ENCODE results near the gene KLHL13.

Gene KLHL13

DNA sequence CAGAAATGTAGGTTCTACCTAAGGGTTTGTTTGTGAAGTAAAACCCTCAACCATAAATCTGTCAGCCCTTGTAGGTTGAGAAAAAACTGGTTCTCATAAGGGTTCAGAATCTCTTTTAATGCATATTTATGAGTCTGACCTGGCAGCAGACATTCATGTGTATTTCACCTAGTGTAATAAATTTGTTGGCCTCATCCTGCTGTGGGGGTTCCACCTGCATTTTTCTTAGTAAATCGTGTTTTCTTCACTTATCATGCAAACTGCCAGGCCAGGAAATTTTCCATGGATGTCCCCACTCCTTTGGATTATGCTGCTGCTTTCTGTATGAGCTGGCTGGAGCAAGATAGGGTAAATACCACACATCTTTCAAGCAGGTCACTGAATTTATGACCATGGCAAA, 42.4 kb downstream of the KLHL13 start:
- TF ChIP-seq, protein P1, sequence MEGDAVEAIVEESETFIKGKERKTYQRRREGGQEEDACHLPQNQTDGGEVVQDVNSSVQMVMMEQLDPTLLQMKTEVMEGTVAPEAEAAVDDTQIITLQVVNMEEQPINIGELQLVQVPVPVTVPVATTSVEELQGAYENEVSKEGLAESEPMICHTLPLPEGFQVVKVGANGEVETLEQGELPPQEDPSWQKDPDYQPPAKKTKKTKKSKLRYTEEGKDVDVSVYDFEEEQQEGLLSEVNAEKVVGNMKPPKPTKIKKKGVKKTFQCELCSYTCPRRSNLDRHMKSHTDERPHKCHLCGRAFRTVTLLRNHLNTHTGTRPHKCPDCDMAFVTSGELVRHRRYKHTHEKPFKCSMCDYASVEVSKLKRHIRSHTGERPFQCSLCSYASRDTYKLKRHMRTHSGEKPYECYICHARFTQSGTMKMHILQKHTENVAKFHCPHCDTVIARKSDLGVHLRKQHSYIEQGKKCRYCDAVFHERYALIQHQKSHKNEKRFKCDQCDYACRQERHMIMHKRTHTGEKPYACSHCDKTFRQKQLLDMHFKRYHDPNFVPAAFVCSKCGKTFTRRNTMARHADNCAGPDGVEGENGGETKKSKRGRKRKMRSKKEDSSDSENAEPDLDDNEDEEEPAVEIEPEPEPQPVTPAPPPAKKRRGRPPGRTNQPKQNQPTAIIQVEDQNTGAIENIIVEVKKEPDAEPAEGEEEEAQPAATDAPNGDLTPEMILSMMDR (IDR thresholded peaks at IDR 0.05; ENCODE audit: insufficient read depth, low read depth, low read length, missing control alignments) = no peak
- DNase-seq (ENCODE audit: low read depth) = no peak
- no peak overlapping the region for H3K4me3 ChIP-seq (ENCODE audit: low read depth, low read length)

DNA sequence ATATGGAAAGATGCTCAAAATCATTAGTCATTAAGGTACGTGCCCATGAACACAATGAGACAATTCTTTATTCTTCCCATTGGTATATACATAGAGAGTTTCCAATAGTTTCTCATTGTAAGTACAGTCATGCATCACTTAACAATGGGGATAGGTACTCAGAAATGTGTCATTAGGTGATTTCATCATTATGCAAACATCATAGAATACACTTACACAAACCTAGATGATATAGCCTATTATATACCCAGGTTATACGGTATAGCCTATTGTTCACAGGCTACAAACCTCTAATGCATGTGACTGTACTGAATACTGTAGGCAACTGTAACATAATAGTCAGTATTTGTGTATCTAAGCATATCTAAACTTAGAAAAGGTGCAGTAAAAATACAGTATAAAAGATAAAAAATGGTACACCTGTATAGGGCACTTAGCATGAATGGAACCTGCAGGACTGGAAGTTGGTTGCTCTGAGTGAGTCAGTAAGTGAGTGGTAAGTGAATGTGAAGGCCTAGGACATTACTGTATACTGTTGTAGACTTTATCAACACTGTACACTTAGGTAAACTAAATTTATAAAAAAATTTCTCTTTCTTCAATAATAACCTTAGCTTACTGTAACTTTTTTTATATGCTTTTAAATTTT, 49.6 kb downstream of the KLHL13 start:
- TF ChIP-seq, protein P1 (IDR thresholded peaks at IDR 0.05; ENCODE audit: insufficient read depth, low read depth, low read length, missing control alignments) = no peak
- no peak for DNase-seq (ENCODE audit: low read depth)
- no peak overlapping the region for H3K4me3 ChIP-seq (ENCODE audit: low read depth, low read length)

DNA sequence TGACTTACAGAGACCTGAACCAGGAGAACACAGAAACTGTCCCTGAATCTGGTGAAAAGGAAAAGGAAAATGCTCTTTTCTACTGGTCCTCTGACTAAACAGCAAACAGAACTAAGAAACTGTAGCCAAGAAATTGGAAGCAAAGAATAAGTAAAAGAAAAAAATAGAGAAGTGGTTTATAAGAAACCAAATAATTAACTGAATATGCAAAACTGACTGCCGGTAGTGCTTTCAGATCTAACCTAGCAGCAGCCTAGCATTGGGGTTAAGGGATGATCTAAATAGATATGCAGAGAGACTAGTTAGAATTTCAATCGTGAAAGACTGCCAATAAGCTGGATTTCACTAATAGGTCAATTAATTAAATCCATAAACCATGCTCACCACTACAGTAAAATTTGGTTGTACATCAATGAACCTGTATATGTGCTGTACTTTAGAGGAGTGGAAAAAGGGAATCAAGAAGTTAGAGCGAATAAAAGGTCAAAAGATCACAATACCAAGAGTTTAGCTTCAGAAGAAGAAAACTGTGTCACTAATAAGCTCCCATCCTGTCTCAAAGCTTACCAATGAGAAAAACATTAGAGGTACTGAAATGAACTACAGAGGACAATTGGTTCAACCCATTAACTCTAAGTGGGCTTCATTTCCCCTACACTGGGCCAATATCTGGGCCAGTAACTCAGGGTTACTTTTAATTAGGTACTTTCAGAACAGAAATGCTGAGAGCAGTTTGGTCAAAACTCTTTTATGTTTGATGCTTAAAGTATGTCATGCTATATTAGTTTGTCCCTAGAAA, 53.6 kb downstream of the KLHL13 start:
- no peak overlapping the region for H3K4me3 ChIP-seq (ENCODE audit: low read depth, low read length)
- DNase-seq (ENCODE audit: low read depth) = peak; percentile 47
- TF ChIP-seq, protein P1 (IDR thresholded peaks at IDR 0.05; ENCODE audit: insufficient read depth, low read depth, low read length, missing control alignments) = no peak

DNA sequence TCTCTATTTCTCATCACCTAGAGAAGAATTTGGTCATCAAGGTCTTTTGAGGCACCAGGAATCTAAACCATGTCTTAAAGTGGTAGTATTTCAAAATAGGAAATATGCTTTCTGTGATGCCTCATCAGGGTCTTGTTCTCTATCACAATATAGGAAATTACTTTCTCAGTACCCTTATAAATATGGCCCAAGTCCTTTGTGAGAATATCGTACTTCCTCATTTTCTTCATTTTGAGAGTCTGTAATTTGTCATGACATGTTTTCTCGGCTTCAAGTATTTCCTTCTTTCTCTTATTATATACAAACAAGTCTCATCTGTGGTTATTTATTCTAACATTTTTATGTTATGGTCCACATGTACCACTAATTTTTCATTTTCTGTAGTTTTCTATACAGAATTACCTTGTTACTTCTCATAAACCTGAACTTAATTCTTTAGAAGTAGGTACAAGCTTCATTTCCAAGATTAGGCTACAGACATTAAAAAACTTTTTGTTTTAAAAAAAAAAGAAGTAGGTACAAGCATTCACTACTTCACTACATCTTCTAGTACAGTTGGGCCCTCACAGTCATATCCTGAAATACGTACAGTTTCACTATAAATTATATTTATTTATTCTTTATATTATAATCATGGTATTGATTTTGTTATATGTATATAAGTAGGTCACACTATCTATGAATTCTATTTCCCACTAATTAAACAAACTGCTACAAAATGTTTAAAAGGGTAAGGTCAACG, 54.4 kb downstream of the KLHL13 start:
- no peak overlapping the region for H3K4me3 ChIP-seq (ENCODE audit: low read depth, low read length)
- TF ChIP-seq, protein P1 (IDR thresholded peaks at IDR 0.05; ENCODE audit: insufficient read depth, low read depth, low read length, missing control alignments) = no peak
- peak; percentile 23 for DNase-seq (ENCODE audit: low read depth)

DNA sequence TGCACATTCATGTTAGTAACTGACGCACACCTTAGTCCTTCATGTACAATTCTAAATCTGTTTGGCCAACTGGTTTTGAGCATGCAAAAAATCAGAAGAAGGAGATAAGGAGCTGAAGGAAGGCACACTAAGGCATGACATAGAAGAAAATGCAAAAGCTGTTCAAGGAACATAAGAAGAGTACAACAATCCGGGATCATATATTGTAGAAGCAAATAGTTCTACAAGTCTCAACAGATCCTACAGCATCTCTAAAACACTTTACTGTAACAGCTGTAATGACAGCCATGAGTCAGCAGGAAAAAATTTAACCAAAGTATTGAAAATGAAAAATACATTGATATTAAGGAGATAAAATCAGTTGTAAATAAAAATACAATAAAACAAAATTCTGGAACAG, 57.7 kb downstream of the KLHL13 start:
- no peak for DNase-seq (ENCODE audit: low read depth)
- H3K4me3 ChIP-seq (ENCODE audit: low read depth, low read length) = no peak overlapping the region
- TF ChIP-seq, protein P1 (IDR thresholded peaks at IDR 0.05; ENCODE audit: insufficient read depth, low read depth, low read length, missing control alignments) = no peak

DNA sequence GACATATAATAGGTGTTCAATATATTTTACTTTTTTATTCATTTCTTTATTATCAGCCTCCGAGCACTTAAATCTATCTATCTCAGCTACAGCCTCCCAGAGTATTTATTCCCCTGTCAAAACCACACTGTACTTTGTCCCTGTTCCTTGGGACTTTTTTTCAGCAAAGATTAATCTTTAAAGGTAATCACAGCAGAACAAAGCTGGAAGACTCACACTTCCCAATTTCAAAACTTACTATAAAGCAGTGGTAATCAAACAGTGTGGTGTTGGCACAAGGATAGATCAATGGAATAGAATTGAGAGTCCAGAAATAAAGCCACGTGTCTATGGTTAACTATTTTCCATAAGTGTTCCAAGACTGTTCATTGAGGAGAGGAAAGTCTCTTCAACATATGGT, 59.7 kb downstream of the KLHL13 start:
- no peak overlapping the region for H3K4me3 ChIP-seq (ENCODE audit: low read depth, low read length)
- TF ChIP-seq, protein P1 (IDR thresholded peaks at IDR 0.05; ENCODE audit: insufficient read depth, low read depth, low read length, missing control alignments) = no peak
- no peak for DNase-seq (ENCODE audit: low read depth)
